ENCODE results near the gene NPNT. TPM values are rescaled to one million over a fixed set of nuclear protein-coding genes. Genes with fewer than 3 reads are reported as not detected.

NPNT gene
- polyA plus RNA-seq, 1 of the 3 experiments (the other 2 are of a cell fraction): not detected

- no peak overlapping the region for H2AFZ ChIP-seq (ENCODE audit: low read depth)
- H3K9me2 ChIP-seq: no peaks in the 10 kb centered on the region
- H3K4me3 ChIP-seq (ENCODE audit: low read depth in 2 of 2, low read length in 1 of 2): no peak overlapping the region
- no peaks in the 10 kb centered on the region for H3K27me3 ChIP-seq (ENCODE audit: insufficient read depth)
- DNase-seq: no peak
- H3K9me3 ChIP-seq: no peaks in the 10 kb centered on the region
- H3K79me2 ChIP-seq (ENCODE audit: insufficient read depth): no peaks in the 10 kb centered on the region
- no peaks in the 10 kb centered on the region for H3K36me3 ChIP-seq (replicated peaks in 1 of 2; ENCODE audit: control insufficient read depth in 1 of 2, insufficient read depth in 2 of 2, low read length in 1 of 2)
- H3K27ac ChIP-seq (ENCODE audit: low read depth in 2 of 2, low read length in 1 of 2): no peak overlapping the region
- H3K4me2 ChIP-seq: no peak overlapping the region
- H3K9ac ChIP-seq: no peak overlapping the region
- POLR2A ChIA-PET: no interaction called here
- TF ChIP-seq FOXM1 (IDR thresholded peaks at IDR 0.05; ENCODE audit: low read depth) (no peak), GATA2 (CRISPR knock-in tag; IDR thresholded peaks at IDR 0.05) (no peak), JUND (IDR thresholded peaks at IDR 0.05) (no peak), RCOR1 (IDR thresholded peaks at IDR 0.05; ENCODE audit: low read length) (no peak), REST (IDR thresholded peaks at IDR 0.05; ENCODE audit: low read depth, low read length) (no peak), YY1 (IDR thresholded peaks at IDR 0.05; ENCODE audit: low read depth) (no peak)
- TF ChIP-seq, protein P1, sequence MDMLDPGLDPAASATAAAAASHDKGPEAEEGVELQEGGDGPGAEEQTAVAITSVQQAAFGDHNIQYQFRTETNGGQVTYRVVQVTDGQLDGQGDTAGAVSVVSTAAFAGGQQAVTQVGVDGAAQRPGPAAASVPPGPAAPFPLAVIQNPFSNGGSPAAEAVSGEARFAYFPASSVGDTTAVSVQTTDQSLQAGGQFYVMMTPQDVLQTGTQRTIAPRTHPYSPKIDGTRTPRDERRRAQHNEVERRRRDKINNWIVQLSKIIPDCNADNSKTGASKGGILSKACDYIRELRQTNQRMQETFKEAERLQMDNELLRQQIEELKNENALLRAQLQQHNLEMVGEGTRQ (IDR thresholded peaks at IDR 0.05; ENCODE audit: borderline replicate concordance, low read depth, low read length): no peak
- no peaks in the 10 kb centered on the region for H3F3A ChIP-seq (replicated peaks; ENCODE audit: insufficient read depth)
- CTCF ChIA-PET: no interaction called here
- 63% methylated on average over 6 of the region's 6 CpGs for WGBS (ENCODE audit: low lambda C conversion rate)
- no peaks in the 10 kb centered on the region for H4K20me1 ChIP-seq (ENCODE audit: insufficient read depth)
- H3K4me1 ChIP-seq (ENCODE audit: control insufficient read depth in 1 of 2, insufficient read depth in 2 of 2, low read depth in 1 of 2, low read length in 1 of 2): peaks cover 0 to 4% of the 10 kb centered on the region in 2 experiments; a peak in 2 of 4 replicates
Observed at GRCh38 chr4:105965183-105965800, 70.0 kb downstream of the NPNT start.

DNA sequence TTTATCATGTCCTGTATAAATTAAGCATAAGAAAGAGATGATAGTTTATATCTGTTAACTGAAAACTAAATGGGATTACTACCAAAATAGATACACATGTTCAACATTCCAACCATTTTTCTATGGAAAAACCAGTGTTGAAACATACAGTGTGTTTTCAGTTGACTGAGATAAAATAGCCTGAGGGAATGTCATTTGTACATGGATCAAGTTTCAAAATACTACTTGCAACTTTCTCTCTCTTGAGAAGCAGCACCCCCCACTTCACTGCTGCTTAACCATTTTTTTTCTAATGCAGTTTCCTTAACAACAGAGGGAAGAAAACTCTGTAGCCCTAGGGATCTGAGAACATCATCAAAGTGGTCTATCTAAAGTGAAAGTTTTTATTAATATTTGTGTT lies 70.8 kb downstream of the NPNT start:
- CTCF ChIA-PET: no interaction called here
- Histone ChIP-seq H3K4me2 (no peak overlapping the region), H3K9me3 (no peaks in the 10 kb centered on the region), H3K79me2 (ENCODE audit: insufficient read depth) (no peaks in the 10 kb centered on the region), H3K9me2 (no peaks in the 10 kb centered on the region), H3K4me3 (ENCODE audit: low read depth in 2 of 2, low read length in 1 of 2) (no peak overlapping the region), H3K27ac (ENCODE audit: low read depth in 2 of 2, low read length in 1 of 2) (no peak overlapping the region), H3K36me3 (replicated peaks in 1 of 2; ENCODE audit: control insufficient read depth in 1 of 2, insufficient read depth in 2 of 2, low read length in 1 of 2) (no peaks in the 10 kb centered on the region), H3K9ac (no peak overlapping the region), H3F3A (replicated peaks; ENCODE audit: insufficient read depth) (no peaks in the 10 kb centered on the region), H4K20me1 (ENCODE audit: insufficient read depth) (no peaks in the 10 kb centered on the region), H2AFZ (ENCODE audit: low read depth) (no peak overlapping the region), H3K4me1 (ENCODE audit: control insufficient read depth in 1 of 2, insufficient read depth in 2 of 2, low read depth in 1 of 2, low read length in 1 of 2) (peaks cover 0 to 4% of the 10 kb centered on the region in 2 experiments; a peak in 2 of 4 replicates), H3K27me3 (ENCODE audit: insufficient read depth) (no peaks in the 10 kb centered on the region)
- DNase-seq: no peak
- TF ChIP-seq REST (IDR thresholded peaks at IDR 0.05; ENCODE audit: low read depth, low read length) (no peak), TAF1 (IDR thresholded peaks at IDR 0.05; ENCODE audit: borderline replicate concordance, low read depth, low read length) (no peak), EP300 (IDR thresholded peaks at IDR 0.05; ENCODE audit: borderline replicate concordance in 1 of 2, low read depth in 1 of 2, low read length in 1 of 2) (no peak), MAX (IDR thresholded peaks at IDR 0.05; ENCODE audit: low read depth) (no peak), NFIC (IDR thresholded peaks at IDR 0.05; ENCODE audit: borderline replicate concordance) (no peak), MXI1 (IDR thresholded peaks at IDR 0.05; ENCODE audit: low read depth, low read length) (no peak), TEAD4 (IDR thresholded peaks at IDR 0.05; ENCODE audit: borderline replicate concordance, insufficient read depth) (no peak), POLR2AphosphoS5 (IDR thresholded peaks at IDR 0.05; ENCODE audit: low read depth, low read length) (no peak)
- TF ChIP-seq, protein P1 (IDR thresholded peaks at IDR 0.05; ENCODE audit: borderline replicate concordance, low read depth, low read length): no peak
- POLR2A ChIA-PET: no interaction called here

Measured in SK-N-SH (cell line).